Loucy (cell line): ENCODE measurements around the gene GALNT9.
"Not testable (repeated sequence)": the region's sequence is repeated elsewhere in the genome, so short reads cannot be mapped to it uniquely, and the experiment has no call there.

Experiments
- H2AFZ ChIP-seq: fragments of 200-600 bp; sonication (generic); 2 replicates; pipeline ENCODE4 v1.6.0; 2016; ENCODE audit warnings: antibody characterized with exemption, mild to moderate bottlenecking, low read length, moderate library complexity
- H3F3A ChIP-seq: fragments of 200-600 bp; 2 replicates; pipeline ENCODE4 v1.6.0; 2016; ENCODE audit warnings: antibody characterized with exemption, low read depth, mild to moderate bottlenecking
- H3K27me3 ChIP-seq: fragments of 200-600 bp; sonication (generic); 2 replicates; pipeline ENCODE4 v1.6.1; 2014; ENCODE audit warnings: low read length, mild to moderate bottlenecking; ENCODE audit not compliant: insufficient read depth, poor library complexity, severe bottlenecking
- H3K36me3 ChIP-seq: fragments of 200-600 bp; sonication (generic); 2 replicates; pipeline ENCODE4 v1.6.1; 2016; ENCODE audit warnings: low read length; ENCODE audit not compliant: insufficient read depth
- H3K4me1 ChIP-seq: fragments of 200-600 bp; sonication (generic); 2 replicates; pipeline ENCODE4 v1.5.1; 2014; ENCODE audit warnings: low read length, mild to moderate bottlenecking; ENCODE audit not compliant: insufficient read depth, poor library complexity, severe bottlenecking
- H3K4me2 ChIP-seq: fragments of 200-600 bp; sonication (generic); 2 replicates; pipeline ENCODE4 v1.6.0; 2014; ENCODE audit warnings: antibody characterized with exemption, low read length, low read depth, mild to moderate bottlenecking; ENCODE audit not compliant: poor library complexity, severe bottlenecking
- H3K4me3 ChIP-seq: fragments of 200-600 bp; sonication (generic); 2 replicates; pipeline ENCODE4 v1.5.1; 2014; ENCODE audit warnings: low read length, mild to moderate bottlenecking, mixed read lengths; ENCODE audit not compliant: poor library complexity, severe bottlenecking
- H3K79me2 ChIP-seq: fragments of 200-600 bp; sonication (generic); 2 replicates; pipeline ENCODE4 v1.6.1; 2014; ENCODE audit warnings: low read length; ENCODE audit not compliant: insufficient read depth
- H3K9ac ChIP-seq: fragments of 200-600 bp; sonication (generic); 2 replicates; pipeline ENCODE4 v1.6.0; 2014; ENCODE audit warnings: mild to moderate bottlenecking, low read depth, low read length, moderate library complexity; ENCODE audit not compliant: poor library complexity, severe bottlenecking
- H3K9me2 ChIP-seq: fragments of 200-600 bp; sonication (generic); replicated peaks from 2 replicates; pipeline ENCODE4 v1.6.1; 2016; ENCODE audit warnings: low read depth, low read length, mixed read lengths
- H3K9me3 ChIP-seq: fragments of 200-600 bp; sonication (generic); 2 replicates; pipeline ENCODE4 v1.6.1; 2014; ENCODE audit warnings: mild to moderate bottlenecking, antibody characterized with exemption, low read length, low read depth; ENCODE audit not compliant: insufficient read depth
- H4K20me1 ChIP-seq: fragments of 200-600 bp; sonication (generic); 2 replicates; pipeline ENCODE4 v1.6.0; 2014; ENCODE audit warnings: antibody characterized with exemption, low read length, mild to moderate bottlenecking; ENCODE audit not compliant: insufficient read depth, poor library complexity, severe bottlenecking
- EZH2phosphoT487 ChIP-seq: fragments of 200-600 bp; IDR thresholded peaks from 2 replicates; pipeline ENCODE4 v1.6.1; 2018; ENCODE audit warnings: antibody characterized with exemption, mild to moderate bottlenecking, moderate library complexity, borderline replicate concordance
- TF ChIP-seq, protein P1 (sequence below): fragments of 200-600 bp; sonication (generic); conservative IDR thresholded peaks from 2 replicates; pipeline ENCODE4 v1.5.1; 2014; ENCODE audit warnings: mild to moderate bottlenecking, antibody characterized with exemption, low read length

Gene GALNT9

DNA sequence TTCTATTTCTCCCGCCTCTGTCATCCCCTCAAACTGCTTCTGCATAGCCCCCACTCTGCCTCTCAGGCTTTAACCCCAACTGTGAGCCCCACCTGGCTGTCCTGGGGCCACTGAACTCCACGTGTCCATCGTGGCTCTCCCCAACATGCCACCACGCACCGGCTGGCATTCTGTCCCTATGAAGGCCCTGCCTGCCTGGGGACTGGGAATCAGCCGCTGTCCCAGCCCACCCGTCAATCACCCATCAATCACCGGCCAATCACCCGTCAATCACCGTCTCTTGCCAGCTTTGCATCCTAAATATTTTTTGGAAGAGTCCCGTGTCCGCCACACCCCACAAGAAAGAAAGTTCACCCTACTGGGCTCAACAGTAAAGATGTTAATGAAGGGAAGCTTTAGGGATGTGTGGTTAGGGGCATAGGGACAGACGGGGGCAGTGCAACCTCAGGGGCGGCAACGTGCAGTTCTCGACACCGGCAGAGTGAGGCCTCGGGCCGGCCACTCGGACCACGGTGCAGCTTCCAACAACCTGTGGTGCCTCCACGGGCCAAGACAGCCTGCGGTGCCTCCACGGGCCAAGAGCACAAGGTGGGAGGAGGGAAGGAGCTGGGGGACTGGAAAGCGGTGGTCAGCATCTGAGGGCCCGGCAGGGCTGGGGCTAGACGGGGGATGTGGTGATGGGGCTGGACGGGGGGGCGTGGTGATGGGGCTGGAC, 85.6 kb downstream of the GALNT9 start:
- no peaks in the 10 kb centered on the region for H3K9me3 ChIP-seq
- H3K27me3 ChIP-seq, result peaks cover 4% of the 10 kb centered on the region
- no peak overlapping the region for H3K9ac ChIP-seq
- H3K4me1 ChIP-seq, result peaks cover 13% of the 10 kb centered on the region
- H3K4me3 ChIP-seq, result no peak overlapping the region
- TF ChIP-seq, protein P1, sequence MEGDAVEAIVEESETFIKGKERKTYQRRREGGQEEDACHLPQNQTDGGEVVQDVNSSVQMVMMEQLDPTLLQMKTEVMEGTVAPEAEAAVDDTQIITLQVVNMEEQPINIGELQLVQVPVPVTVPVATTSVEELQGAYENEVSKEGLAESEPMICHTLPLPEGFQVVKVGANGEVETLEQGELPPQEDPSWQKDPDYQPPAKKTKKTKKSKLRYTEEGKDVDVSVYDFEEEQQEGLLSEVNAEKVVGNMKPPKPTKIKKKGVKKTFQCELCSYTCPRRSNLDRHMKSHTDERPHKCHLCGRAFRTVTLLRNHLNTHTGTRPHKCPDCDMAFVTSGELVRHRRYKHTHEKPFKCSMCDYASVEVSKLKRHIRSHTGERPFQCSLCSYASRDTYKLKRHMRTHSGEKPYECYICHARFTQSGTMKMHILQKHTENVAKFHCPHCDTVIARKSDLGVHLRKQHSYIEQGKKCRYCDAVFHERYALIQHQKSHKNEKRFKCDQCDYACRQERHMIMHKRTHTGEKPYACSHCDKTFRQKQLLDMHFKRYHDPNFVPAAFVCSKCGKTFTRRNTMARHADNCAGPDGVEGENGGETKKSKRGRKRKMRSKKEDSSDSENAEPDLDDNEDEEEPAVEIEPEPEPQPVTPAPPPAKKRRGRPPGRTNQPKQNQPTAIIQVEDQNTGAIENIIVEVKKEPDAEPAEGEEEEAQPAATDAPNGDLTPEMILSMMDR, result peak; percentile 32
- TF ChIP-seq EZH2phosphoT487, result no peak
- no peaks in the 10 kb centered on the region for H4K20me1 ChIP-seq
- no peaks in the 10 kb centered on the region for H3K9me2 ChIP-seq
- no peaks in the 10 kb centered on the region for H3K79me2 ChIP-seq
- no peak overlapping the region for H3K4me2 ChIP-seq
- no peaks in the 10 kb centered on the region for H3K36me3 ChIP-seq
- H2AFZ ChIP-seq, result no peak overlapping the region
- H3F3A ChIP-seq, result no peaks in the 10 kb centered on the region

DNA sequence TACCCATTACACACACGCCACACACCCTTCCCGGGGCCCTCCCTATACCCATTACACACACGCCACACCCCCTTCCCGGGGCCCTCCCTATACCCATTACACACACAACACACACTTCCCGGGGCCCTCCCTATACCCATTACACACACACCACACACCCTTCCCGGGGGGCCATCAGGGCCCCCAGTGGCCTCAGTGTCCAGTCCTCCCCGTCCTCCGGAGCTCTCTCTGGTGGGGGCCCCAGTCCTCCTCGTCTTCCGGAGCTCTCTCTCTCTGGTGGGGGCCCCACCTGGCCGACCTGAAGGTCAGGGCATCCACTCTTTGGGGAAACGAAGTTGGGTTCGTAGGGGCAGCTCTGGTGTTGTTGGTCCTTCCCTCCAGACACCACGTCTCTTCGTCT, 86.2 kb downstream of the GALNT9 start:
- not testable (repeated sequence) for H3F3A ChIP-seq, H3K79me2 ChIP-seq, H3K27me3 ChIP-seq, H3K4me2 ChIP-seq, H4K20me1 ChIP-seq, H3K9me3 ChIP-seq, H2AFZ ChIP-seq, H3K4me3 ChIP-seq, H3K36me3 ChIP-seq, H3K9ac ChIP-seq, H3K4me1 ChIP-seq, H3K9me2 ChIP-seq

DNA sequence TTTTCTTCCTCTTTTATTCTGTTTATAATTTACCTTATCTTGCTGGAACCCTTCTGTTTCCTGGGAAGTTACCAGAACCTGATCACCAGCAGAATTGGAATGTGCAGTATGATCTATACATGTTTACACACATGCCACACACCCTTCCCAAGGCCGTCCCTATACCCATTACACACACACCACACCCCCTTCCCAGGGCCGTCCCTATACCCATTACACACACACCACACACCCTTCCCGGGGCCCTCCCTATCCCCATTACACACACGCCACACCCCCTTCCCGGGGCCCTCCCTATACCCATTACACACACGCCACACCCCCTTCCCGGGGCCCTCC, 88.8 kb downstream of the GALNT9 start:
- H3K9me2 ChIP-seq, H3K4me2 ChIP-seq, H3K9me3 ChIP-seq, H2AFZ ChIP-seq, H4K20me1 ChIP-seq, H3K4me3 ChIP-seq, H3F3A ChIP-seq, H3K4me1 ChIP-seq, H3K27me3 ChIP-seq, H3K79me2 ChIP-seq, H3K36me3 ChIP-seq, H3K9ac ChIP-seq: not testable (repeated sequence)

DNA sequence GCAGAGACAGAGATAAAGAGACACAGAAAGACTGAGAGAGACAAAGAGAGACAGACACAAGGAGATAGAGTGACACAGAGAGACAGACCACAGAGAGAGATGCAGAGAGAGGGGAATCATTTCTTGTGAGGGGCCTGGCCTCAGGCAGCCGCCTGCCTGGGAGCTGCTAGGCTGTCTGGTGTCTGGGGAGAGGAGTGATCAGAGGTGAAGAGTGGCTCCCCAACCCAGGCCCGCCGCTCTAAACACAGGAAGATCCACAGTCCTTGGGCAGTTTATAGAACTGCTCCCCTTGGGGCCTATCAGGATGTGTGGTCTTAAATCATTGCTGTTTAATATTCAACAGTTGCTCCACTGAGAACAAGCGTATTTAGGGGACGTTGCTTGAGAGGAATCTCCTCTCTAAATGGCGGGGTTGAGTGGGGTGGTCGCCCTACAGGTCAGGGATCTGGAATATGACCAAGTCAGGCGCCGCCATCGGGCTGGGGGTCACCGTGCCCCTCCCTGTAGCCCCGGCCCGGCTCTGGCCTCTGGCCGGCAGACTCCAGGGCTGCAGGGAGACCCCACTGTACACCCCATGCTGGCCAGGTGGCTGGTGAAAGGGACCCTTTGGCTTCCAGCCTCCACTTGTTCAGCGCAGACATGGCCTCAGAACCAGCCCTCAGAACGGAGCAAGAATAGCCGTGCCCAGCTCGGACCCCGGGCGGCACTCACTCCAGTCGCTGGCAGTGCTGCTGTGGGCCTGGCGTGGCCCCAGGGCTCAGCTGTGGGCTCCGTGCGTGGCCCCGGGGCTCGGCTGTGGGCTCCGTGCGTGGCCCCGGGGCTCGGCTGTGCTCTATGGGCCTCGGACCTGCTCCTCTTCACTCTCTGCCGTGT, 89.4 kb downstream of the GALNT9 start:
- Histone ChIP-seq H3K79me2 (no peaks in the 10 kb centered on the region), H3K36me3 (no peaks in the 10 kb centered on the region), H3K27me3 (peaks cover 4% of the 10 kb centered on the region), H3F3A (no peaks in the 10 kb centered on the region), H3K4me3 (no peak overlapping the region), H3K9me2 (no peaks in the 10 kb centered on the region), H3K9me3 (no peaks in the 10 kb centered on the region), H3K4me2 (peak overlapping the region; percentile 29), H3K9ac (no peak overlapping the region), H2AFZ (no peak overlapping the region), H4K20me1 (no peaks in the 10 kb centered on the region), H3K4me1 (peaks cover 6% of the 10 kb centered on the region)
- TF ChIP-seq, protein P1, result no peak
- no peak for TF ChIP-seq EZH2phosphoT487
